ENCODE data around the gene HEATR5A. TPM values are rescaled to one million over a fixed set of nuclear protein-coding genes. Genes with fewer than 3 reads are reported as not detected.
"Not testable (repeated sequence)": the region's sequence is repeated elsewhere in the genome, so short reads cannot be mapped to it uniquely, and the experiment has no call there.

Gene HEATR5A
- total RNA-seq, 1 donor = 4.1 TPM

- H3K27me3 ChIP-seq (ENCODE audit: insufficient read depth, low read length); H3K4me1 ChIP-seq (ENCODE audit: insufficient read depth, low read length); H3K9me3 ChIP-seq (ENCODE audit: low read depth, low read length); H3K4me3 ChIP-seq (ENCODE audit: low read length): not testable (repeated sequence)
Measured at GRCh38 chr14:31257554-31258426, 162.6 kb downstream of the HEATR5A start.

DNA sequence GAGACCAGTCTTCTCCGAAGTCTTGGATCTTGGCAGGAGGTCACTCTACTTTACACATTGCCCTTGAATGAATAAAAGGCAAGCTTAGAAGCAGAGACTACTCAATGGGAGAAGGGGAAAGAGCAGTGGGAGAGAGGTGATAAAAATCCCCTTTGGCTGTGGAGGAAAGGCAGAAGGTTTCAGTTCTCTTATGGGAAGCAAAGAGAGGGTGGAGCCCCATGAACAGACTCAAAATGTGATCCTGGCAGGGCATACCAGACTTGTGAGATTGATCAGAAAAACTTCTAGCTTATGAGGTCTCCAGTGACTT lies 163.2 kb downstream of the HEATR5A start:
- H3K9me3 ChIP-seq (ENCODE audit: low read depth, low read length) = no peaks in the 10 kb centered on the region
- H3K4me3 ChIP-seq (ENCODE audit: low read length) = no peak overlapping the region
- no peaks in the 10 kb centered on the region for H3K27me3 ChIP-seq (ENCODE audit: insufficient read depth, low read length)
- no peaks in the 10 kb centered on the region for H3K4me1 ChIP-seq (ENCODE audit: insufficient read depth, low read length)

DNA sequence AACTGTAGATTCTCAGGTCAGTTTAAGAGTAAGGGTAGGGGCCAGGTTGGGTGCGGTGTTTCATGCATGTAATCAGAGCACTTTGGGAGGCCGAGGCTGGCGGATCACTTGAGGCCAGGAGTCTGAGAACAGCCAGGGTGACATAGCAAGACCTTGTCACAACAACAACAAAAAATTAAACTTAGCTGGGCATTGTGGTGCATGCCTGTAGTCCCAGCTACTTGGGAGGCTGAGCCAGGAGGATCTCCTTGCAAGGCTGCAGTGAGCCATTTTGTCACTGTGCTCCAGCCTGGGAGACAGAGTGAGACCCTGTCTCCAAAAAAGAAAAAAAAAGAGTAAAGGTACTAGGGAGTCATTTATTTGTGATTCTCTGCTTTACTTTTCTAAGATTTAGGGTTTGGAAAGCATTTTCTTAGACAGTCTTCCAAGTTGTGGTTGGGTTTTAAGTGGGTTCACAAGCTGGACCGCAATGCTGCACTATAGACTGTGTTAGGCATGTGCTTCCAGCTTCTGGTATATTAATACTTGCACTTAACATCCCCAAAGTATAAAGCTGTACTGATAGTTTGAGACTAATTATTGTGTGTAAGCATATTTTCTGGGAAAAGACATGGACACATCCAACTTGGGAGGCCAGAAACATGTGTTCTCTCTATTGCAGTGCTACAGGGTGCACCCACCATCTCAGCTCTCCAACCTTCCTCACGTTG lies 163.7 kb downstream of the HEATR5A start:
- H3K27me3 ChIP-seq (ENCODE audit: insufficient read depth, low read length) = no peaks in the 10 kb centered on the region
- H3K9me3 ChIP-seq (ENCODE audit: low read depth, low read length) = no peaks in the 10 kb centered on the region
- no peaks in the 10 kb centered on the region for H3K4me1 ChIP-seq (ENCODE audit: insufficient read depth, low read length)
- H3K4me3 ChIP-seq (ENCODE audit: low read length) = no peak overlapping the region

GRCh38 chr14:31255918-31256317 lies 164.4 kb downstream of the HEATR5A start:
- H3K4me3 ChIP-seq (ENCODE audit: low read length); H3K4me1 ChIP-seq (ENCODE audit: insufficient read depth, low read length); H3K9me3 ChIP-seq (ENCODE audit: low read depth, low read length); H3K27me3 ChIP-seq (ENCODE audit: insufficient read depth, low read length): not testable (repeated sequence)

- Histone ChIP-seq H3K4me3 (ENCODE audit: low read length) (no peak overlapping the region), H3K27me3 (ENCODE audit: insufficient read depth, low read length) (no peaks in the 10 kb centered on the region), H3K4me1 (ENCODE audit: insufficient read depth, low read length) (no peaks in the 10 kb centered on the region), H3K9me3 (ENCODE audit: low read depth, low read length) (no peaks in the 10 kb centered on the region)
Measured at GRCh38 chr14:31255286-31255685, 165.1 kb downstream of the HEATR5A start.

GRCh38 chr14:31253746-31254471 lies 166.4 kb downstream of the HEATR5A start:
- Histone ChIP-seq H3K27me3 (ENCODE audit: insufficient read depth, low read length) (no peaks in the 10 kb centered on the region), H3K9me3 (ENCODE audit: low read depth, low read length) (no peaks in the 10 kb centered on the region), H3K4me1 (ENCODE audit: insufficient read depth, low read length) (no peaks in the 10 kb centered on the region), H3K4me3 (ENCODE audit: low read length) (no peak overlapping the region)

GRCh38 chr14:31252865-31253264 lies 167.5 kb downstream of the HEATR5A start:
- H3K4me3 ChIP-seq (ENCODE audit: low read length) = no peak overlapping the region
- H3K9me3 ChIP-seq (ENCODE audit: low read depth, low read length) = no peaks in the 10 kb centered on the region
- no peaks in the 10 kb centered on the region for H3K27me3 ChIP-seq (ENCODE audit: insufficient read depth, low read length)
- no peaks in the 10 kb centered on the region for H3K4me1 ChIP-seq (ENCODE audit: insufficient read depth, low read length)

GRCh38 chr14:31251028-31251958 lies 169.1 kb downstream of the HEATR5A start:
- H3K9me3 ChIP-seq (ENCODE audit: low read depth, low read length) = no peaks in the 10 kb centered on the region

DNA sequence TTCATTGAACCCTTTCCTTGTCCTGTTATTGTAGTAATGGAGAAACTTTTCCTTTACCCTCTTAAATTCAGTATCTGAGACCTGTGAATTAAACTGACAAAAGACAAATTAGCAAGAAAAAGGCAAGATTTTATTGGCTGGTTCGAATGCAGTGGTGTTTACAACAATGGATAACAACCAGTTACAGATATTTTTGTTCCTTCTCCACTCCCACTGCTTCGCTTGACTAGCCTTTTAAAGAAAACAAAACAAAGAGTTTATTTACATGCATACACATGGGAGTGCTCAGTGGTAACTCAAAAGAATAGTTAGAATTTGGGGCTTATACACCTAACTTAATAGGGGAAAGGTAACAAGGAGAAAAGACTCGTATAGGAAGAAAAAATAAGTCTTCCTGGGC lies 175.7 kb downstream of the HEATR5A start:
- Histone ChIP-seq H3K27me3 (ENCODE audit: insufficient read depth, low read length) (no peaks in the 10 kb centered on the region), H3K4me1 (ENCODE audit: insufficient read depth, low read length) (no peaks in the 10 kb centered on the region), H3K9me3 (ENCODE audit: low read depth, low read length) (no peaks in the 10 kb centered on the region), H3K4me3 (ENCODE audit: low read length) (no peak overlapping the region)

More at GRCh38 chr14:31251028-31251958, 169.1 kb downstream of the HEATR5A start:
- Histone ChIP-seq H3K4me3 (ENCODE audit: low read length) (no peak overlapping the region), H3K27me3 (ENCODE audit: insufficient read depth, low read length) (no peaks in the 10 kb centered on the region), H3K4me1 (ENCODE audit: insufficient read depth, low read length) (no peaks in the 10 kb centered on the region)

DNA sequence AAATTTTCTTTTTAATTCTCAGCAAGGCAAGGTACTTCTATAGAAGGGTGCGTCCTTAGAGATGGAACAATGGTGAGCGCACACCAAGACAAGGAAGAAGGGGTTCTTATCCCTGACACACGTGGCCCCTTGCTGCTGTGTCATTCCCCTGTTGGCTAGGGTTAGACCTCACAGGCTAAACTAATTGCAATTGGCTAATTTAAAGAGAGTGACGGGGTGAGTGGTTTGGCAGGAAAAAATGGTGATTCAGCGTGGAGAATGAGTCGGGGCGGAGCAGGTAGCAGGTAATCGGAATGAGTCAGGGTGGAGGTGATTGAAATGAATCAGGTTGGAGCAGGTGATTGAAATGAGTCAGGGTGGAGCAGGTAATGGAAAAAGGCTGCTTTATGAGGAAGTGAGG lies 176.5 kb downstream of the HEATR5A start:
- no peaks in the 10 kb centered on the region for H3K27me3 ChIP-seq (ENCODE audit: insufficient read depth, low read length)
- no peaks in the 10 kb centered on the region for H3K4me1 ChIP-seq (ENCODE audit: insufficient read depth, low read length)
- no peak overlapping the region for H3K4me3 ChIP-seq (ENCODE audit: low read length)
- H3K9me3 ChIP-seq (ENCODE audit: low read depth, low read length) = no peaks in the 10 kb centered on the region

DNA sequence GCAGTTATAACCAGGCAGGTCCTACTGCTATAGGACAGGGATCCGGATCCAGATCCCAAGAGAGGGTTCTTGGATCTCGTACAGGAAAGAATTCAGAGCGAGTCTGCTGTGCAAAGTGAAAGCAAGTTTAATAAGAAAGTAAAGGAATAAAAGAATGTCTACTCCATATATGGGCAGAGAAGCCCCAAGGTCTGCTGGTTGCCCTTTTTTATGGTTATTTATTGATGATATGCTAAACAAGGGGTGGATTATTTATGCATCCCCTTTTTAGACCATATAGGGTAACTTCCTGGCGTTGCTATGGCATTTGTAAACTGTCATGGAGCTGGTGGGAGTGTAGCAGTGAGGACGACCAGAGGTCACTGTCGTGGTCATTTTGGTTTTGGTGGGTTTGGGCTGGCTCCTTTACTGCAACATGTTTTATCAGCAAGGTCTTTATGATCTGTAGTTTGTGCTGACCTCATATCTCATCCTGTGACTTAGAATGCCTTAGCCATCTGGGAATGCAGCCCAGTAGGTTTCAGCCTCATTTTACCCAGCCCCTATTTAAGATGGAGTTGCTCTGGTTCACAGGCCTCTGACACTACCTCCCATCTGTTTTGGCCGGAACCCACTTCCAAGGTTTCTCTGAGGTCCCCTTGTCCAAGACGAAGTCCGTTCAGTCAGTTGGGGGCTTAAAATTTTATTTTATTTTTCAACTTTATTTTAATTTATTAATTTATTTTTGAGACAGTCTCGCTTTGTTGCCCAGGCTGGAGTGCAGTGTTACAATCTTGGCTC lies 178.0 kb downstream of the HEATR5A start:
- not testable (repeated sequence) for H3K27me3 ChIP-seq (ENCODE audit: insufficient read depth, low read length); H3K4me3 ChIP-seq (ENCODE audit: low read length); H3K4me1 ChIP-seq (ENCODE audit: insufficient read depth, low read length); H3K9me3 ChIP-seq (ENCODE audit: low read depth, low read length)
